PFSK-1 (cell line): ENCODE results near the gene GREB1.

ENCODE experiments used
- FOXP2 ChIP-seq: optimal IDR thresholded peaks from 2 replicates; pipeline ENCODE3; 2011; ENCODE audit warnings: borderline replicate concordance, control low read depth, inconsistent platforms; ENCODE audit not compliant: insufficient read depth; ENCODE audit errors: extremely low read length, extremely low read depth
- POLR2AphosphoS5 ChIP-seq: IDR thresholded peaks from 2 replicates; pipeline ENCODE4 v1.6.1; 2012; ENCODE audit warnings: low read depth, mild to moderate bottlenecking, control low read depth, low read length, moderate library complexity
- SIN3A ChIP-seq: IDR thresholded peaks from 2 replicates; pipeline ENCODE4 v1.6.1; 2012; ENCODE audit warnings: mild to moderate bottlenecking, low read length, moderate library complexity, borderline replicate concordance; ENCODE audit not compliant: insufficient read depth
- TAF1 ChIP-seq: IDR thresholded peaks from 2 replicates; pipeline ENCODE4 v1.6.1; 2012; ENCODE audit warnings: low read length, control low read depth, borderline replicate concordance; ENCODE audit not compliant: insufficient read depth
- TF ChIP-seq, protein P1 (sequence below), 2 experiments: IDR thresholded peaks; 2 replicates each; pipeline versions ENCODE4 v1.6.1 to v1.8.0; 2011 to 2012; ENCODE audit warnings: low read depth in 2 of 2, low read length in 2 of 2, control low read depth in 1 of 2, inconsistent platforms in 1 of 2, mild to moderate bottlenecking in 1 of 2, moderate library complexity in 1 of 2; ENCODE audit not compliant: insufficient read depth in 1 of 2

The GREB1 gene

DNA sequence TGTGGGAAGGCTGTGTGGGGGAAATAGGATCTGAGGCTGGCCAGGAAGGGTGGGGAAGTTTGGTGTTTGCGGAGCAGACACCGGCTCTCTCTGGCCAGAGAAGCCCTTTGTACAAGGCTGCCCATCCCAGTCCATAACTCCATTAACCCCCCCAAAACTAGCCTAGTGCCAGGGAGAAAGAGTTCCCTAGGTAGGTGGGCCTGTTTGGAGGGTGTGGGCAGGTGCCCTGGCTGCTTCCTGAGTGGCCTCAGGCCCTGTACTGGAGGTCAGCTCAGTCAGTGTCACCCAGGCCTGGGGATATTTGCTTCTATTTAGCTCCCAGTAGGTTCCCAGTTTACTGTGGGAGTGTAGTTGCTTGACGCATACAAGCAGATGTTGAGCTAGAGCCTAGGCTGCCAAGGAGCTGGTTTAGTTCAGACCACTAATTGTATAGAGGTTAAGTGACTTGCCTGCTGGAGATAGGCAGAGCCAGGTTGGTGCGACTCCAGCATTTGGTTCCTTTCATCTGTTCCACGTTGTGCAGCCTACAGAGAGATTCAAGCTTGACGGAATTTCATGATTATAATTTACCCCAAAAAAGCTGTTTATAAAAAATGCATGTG is 2.9 kb upstream of the GREB1 start:
- no peak for TF ChIP-seq FOXP2
- TF ChIP-seq SIN3A: no peak
- TF ChIP-seq TAF1: no peak
- TF ChIP-seq POLR2AphosphoS5: no peak
- TF ChIP-seq, protein P1, sequence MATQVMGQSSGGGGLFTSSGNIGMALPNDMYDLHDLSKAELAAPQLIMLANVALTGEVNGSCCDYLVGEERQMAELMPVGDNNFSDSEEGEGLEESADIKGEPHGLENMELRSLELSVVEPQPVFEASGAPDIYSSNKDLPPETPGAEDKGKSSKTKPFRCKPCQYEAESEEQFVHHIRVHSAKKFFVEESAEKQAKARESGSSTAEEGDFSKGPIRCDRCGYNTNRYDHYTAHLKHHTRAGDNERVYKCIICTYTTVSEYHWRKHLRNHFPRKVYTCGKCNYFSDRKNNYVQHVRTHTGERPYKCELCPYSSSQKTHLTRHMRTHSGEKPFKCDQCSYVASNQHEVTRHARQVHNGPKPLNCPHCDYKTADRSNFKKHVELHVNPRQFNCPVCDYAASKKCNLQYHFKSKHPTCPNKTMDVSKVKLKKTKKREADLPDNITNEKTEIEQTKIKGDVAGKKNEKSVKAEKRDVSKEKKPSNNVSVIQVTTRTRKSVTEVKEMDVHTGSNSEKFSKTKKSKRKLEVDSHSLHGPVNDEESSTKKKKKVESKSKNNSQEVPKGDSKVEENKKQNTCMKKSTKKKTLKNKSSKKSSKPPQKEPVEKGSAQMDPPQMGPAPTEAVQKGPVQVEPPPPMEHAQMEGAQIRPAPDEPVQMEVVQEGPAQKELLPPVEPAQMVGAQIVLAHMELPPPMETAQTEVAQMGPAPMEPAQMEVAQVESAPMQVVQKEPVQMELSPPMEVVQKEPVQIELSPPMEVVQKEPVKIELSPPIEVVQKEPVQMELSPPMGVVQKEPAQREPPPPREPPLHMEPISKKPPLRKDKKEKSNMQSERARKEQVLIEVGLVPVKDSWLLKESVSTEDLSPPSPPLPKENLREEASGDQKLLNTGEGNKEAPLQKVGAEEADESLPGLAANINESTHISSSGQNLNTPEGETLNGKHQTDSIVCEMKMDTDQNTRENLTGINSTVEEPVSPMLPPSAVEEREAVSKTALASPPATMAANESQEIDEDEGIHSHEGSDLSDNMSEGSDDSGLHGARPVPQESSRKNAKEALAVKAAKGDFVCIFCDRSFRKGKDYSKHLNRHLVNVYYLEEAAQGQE (IDR thresholded peaks at IDR 0.05; ENCODE audit: insufficient read depth in 1 of 2, low read depth in 2 of 2, low read length in 2 of 2): no peak

DNA sequence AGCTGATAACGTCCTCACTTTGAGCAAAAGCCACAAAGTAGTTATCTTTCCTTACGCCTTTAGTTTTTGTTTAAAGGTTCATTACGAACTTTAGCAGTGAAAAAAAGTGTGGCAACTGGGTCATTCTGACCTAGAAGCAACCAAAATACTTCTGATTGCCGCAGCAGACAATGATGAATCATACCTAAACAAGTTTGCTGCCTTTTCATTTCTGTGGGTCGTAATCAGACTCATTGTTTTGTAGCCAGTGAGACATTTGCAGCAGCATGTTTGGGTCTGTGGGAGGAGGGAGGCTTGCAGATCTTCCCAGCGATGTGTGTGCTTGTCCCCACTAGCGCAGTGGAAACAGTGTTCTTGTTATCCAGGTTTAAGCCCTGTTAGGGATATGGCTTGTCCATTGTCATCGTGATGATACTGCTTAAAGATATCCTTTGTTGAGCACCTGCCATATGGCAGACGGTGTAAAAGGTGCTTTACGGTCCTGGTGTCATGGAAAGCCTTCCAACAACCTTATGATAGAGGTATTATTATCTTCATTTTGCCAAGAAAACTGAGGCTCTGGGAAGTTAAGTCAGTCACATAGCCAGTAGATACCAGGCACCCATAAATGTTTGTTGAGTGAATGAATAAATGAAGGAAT is 1.3 kb upstream of the GREB1 start:
- no peak for TF ChIP-seq TAF1
- no peak for TF ChIP-seq SIN3A
- TF ChIP-seq FOXP2: no peak
- no peak for TF ChIP-seq POLR2AphosphoS5
- TF ChIP-seq, protein P1 (IDR thresholded peaks at IDR 0.05; ENCODE audit: insufficient read depth in 1 of 2, low read depth in 2 of 2, low read length in 2 of 2): no peak

DNA sequence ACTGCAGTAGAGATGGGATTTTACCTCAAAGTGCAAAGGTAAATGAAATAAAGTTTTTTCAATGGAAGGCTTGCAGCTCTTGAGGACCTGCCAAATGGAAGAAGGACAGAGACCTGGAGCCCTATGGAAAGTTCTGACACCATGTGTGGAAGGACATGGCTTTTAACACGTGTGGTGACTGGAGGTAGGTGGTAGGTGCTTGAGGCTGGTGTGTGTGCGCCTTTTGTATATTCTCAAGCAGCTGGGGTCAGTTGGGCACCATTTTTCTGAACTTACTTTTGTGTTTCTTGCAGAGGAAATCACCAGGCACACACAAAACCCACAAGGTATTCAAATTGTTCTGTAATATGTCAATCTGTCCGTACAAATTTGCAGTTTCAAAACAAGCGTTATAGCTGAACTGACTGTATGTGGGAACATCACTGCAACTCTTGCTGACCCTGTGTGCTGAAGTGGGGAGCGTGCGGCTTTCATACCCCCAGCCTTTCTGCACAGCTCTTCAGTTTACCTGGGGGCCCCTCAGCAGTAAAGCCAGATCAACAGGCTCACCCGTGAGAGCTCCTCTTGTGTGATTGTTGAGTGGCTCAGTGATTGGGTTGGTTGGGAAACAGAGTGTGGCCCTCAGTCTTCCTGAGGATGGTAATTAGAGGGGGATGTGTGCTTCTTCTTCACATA is 363 bp downstream of the GREB1 start:
- TF ChIP-seq, protein P1 (IDR thresholded peaks at IDR 0.05; ENCODE audit: insufficient read depth in 1 of 2, low read depth in 2 of 2, low read length in 2 of 2): no peak
- no peak for TF ChIP-seq TAF1
- TF ChIP-seq FOXP2: no peak
- TF ChIP-seq SIN3A: no peak
- TF ChIP-seq POLR2AphosphoS5: no peak

DNA sequence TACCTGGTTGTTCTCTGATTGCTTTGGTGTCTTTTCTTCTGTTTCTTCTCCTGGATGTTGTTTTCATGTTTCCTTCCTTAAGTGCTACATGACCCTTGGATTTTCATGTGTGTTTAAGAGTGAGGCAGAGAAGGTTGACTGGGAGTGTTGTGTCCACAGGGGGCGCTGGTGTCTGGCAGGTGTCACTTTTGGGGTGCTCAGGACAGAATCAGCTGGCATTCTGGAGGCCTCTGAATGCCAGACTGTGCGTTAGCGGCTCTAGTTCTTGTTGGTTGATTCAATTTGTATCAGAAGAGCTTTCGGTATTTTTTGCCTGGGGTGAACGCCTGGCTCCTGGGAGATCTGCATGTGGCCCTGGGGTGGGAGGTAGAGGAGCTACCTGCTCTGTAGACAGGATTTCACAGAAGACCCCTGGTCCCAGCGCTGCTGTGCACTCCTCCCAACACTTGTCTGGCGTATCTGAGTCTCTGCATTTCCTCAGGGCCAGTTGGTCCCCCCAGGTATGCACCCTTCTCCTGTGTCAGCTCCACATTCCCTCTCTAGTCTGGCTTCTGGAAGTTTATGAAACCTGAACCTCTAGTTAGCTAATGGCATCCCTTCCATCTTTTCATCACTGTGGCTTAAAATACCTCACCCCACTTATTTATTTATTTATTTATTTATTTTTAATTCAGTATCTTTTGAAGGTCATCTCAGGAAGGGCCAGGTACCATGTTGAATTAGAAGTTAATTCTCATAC is 1.1 kb downstream of the GREB1 start:
- TF ChIP-seq, protein P1 (IDR thresholded peaks at IDR 0.05; ENCODE audit: insufficient read depth in 1 of 2, low read depth in 2 of 2, low read length in 2 of 2): no peak
- TF ChIP-seq TAF1 (no peak), FOXP2 (no peak), POLR2AphosphoS5 (no peak), SIN3A (no peak)
